ENCODE results near the gene ANKRD23.

The ANKRD23 gene

DNA sequence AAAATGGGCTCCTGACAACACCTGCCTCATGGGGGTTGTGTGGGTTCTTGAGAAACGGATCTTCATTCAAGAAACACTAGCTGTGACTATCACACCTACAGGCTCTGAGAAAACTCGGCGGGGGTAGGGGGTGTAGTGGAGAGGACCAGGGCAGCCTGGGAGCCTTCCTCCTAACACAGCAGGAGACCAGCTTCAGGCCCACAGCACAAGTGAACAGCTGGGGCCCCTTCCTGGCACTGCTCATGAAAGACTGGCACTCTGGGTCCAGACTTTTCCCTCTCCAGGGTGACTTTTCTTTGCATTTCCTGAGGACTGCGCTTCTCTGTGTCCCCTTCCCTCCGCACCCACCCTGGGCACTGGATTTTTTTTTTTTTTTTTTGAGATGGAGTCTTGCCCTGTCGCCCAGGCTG lies 33.2 kb upstream of the ANKRD23 start:
- DNase-seq: no peak

DNA sequence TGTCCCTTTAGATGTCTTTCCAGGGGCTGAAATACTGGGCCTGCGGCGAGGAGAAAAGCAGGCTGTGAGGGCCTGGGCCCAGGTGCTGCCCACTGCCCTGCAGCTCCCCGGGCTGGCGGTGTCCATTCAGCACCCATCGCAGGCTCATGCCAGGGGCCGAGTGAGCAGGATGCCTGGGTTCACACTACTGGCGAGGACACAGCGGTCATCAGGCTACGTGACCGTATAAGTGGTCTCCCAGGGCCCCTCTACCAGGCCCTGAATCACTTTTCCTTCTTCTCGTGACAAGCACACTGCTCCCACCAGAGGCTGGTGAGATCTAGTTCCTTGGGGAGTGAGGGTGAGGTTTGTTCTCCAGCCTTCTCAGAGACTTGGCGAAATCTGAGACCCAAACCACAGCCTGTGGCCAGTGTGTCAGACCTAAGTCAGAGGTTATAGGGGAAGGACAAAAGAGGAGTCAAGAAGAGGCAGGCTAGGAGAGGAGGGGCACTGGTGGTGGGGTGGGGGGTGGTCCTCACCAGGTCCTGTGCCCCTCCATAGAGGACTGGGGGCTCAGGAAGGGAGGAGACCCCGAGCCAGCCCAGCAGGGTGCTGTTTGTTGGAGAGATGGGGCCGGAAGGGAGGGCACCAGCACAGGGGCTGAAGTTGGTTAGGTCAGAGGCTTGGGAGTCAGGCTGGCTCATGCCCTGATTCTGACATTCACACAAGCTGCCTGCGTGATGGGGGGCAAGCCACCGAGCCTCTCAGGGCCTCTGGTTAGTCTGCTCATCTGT lies 32.6 kb upstream of the ANKRD23 start:
- DNase-seq: no peak

DNA sequence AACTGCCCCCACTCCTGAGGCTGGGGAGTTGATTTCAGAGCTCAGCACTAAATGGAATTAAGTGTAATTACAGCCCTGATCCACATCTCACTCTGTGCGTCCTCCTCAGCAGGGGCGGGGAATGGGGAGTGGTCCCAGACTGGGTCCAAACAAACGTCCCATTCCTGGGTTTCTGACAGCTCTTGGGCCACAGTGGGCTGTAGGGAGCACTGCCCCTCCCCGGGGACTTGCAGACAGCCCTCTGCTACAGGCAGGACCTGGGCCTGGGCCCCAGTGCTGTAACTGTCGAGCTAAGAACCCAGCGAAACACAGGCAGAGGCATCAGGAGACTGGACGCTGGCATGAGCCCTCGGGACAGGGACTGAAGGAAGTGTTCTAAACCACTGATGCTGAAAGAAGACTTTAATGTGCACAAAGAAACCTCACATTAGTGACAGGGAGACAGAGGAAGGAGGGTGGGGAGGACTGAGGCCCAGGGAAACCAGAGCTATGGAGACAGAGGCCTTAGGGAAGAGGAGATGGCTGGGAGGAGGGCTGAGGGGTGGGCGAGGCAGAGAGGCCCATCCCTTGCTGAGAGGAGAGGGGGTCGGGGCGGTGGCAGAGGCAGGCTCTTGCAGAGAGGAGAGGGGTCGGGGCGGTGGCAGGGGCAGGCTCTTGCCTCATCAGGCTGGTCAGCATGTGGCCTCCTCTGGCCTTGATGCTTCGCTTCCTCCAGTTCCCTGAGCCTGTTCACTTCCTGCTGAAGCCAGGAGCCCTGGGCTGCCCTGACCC lies 31.9 kb upstream of the ANKRD23 start:
- no peak for DNase-seq

- no peak for DNase-seq
These were observed 30.5 kb upstream of the ANKRD23 start for GRCh38 chr2:96874198-96874831.

- DNase-seq: no peak
These were observed 29.9 kb upstream of the ANKRD23 start for GRCh38 chr2:96873651-96874096.

DNA sequence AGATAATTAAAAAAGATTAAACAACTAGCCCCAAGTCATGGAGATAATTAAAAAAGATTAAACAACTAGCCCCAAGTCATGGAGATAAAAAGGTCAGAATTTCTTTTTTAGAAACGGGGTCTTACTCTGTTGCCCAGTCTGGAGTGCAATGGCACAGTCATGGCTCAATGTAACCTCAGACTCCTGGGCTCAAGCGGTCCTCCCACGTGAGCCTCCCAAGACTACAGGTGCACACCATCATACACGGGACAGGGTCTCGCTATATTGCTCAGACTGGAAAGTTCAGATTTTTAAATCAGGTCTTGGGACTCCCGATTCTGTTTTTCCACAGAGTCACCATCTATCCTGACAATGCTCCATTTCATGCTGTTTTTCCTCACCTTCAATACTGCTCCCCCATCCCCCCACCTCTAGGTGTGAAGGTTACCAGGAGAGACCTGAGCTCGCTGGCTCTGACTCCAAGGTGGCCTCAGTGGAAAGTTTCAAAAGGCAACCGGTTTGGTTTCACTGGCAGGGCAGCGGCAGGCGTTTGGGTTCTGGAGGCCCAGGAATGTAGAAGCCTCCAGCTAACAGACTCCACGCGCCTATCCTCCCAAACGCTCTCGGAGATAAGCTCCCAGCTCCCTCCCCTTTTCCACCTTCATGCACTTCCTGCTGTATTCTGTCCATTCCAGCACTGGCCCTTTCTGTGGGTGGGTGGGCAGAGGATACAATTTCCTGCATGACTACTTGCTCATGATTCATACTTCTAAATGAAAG lies 28.9 kb upstream of the ANKRD23 start:
- DNase-seq: no peak

GRCh38 chr2:96870626-96871255 lies 26.9 kb upstream of the ANKRD23 start:
- no peak for DNase-seq

- DNase-seq: no peak
These were observed 26.2 kb upstream of the ANKRD23 start, which contains the start of gene SEMA4C for GRCh38 chr2:96869822-96870625. Gene SEMA4C, minus strand, starts transcription at chr2:96870080. Its CDS starts 2,194 bp downstream, at chr2:96867886.

DNA sequence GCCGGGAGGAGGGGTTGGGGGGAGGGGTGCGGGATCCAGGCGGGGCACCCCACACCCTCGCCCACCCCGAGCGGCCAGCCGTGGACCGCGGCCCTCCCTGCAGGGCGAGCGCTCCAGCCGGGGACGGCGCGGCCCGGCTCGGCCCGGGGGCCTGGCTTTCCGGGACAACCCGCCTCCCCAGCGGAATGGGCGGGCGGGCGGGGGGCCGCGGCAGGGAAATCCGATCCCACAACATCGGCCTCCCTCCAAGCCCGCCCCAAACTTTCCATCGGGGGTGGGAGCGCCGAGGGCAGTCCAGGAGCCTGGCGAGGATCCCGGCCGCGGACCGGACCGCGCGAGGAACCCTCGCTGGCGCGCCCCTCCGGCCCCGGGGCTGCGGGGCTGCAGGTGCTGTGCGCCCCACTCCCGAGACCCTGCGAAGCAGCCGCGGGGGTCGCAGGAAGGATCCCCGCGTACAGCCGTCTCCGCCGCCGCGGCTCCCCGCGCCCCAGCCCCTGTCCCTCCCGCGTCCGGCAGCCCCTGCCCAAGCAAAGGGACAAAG lies 25.5 kb upstream of the ANKRD23 start:
- no peak for DNase-seq

DNA sequence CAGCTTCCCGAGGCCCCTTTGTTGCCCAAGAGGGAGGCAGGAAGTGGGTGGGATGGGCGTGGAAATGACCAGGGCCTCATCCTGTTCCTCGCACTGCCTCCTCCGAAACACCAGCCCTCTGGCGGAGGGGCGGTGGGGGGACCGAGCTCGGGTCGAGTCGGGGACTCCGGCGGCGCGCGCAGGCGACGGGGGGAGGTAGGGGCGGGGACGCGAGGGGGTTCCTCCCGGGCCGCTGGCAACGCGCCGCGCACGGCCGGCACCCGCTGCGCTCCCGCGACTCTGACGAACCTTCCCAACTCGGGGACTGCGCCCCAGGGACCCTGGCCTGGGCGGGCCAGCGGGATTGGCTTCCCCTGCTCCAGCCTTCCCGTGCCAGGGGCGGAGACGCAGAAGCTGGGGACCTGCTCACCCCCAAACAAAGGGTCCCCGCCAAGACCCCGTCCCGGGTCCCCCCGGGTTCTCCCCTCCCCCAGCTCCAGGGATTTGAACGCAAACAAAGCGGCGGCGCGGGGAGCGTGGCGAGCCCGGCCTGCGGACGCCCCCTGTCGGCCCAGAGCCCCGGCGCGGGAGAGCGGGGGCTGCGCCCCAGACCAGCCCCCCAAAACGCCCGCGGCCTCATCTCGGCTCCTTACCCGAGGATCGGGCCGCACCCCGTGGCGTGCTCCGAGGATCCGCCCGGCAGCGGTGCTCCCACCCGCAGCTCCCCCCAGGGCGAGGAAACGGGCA lies 24.9 kb upstream of the ANKRD23 start:
- peak; percentile 66 for DNase-seq

DNA sequence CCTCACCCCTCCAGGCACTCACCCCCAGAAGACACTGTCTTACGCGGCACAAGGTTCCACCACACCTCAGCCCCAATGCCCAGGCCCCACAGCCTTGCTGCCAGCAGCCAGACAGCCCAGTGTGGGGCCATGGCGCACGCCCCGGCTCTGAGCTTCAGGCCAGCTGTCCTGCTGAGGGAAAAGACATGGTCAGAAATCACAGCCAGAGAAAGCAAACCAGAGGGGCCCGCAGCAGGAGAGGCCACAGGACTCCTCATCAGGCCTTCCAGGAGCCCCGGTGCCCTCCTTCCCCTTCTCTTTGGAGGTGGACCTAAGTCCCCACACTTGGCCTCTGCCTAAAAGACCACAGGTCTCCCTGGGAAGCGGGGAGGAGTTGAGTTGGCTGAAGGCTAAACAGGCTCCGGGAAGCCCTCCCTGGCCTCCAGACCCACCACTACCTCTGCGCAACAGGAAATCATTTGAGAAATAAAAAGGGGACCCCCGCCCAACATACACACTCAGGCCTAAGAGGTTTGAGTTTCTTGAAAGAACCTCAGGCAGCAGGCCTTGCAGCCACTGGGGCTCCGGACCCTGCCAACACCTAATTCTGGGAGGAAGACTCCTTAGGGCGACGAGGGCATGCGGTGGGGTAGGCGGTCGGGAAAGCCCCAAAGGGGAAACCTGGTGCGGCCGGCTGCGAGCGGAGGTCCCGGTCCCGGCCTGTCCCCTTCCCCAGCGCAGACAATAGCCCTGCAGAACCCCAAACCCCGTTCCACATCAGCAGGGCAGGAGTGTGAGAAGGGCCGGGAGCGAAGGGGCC lies 24.1 kb upstream of the ANKRD23 start:
- DNase-seq: no peak

GRCh38 chr2:96866986-96867755 lies 23.4 kb upstream of the ANKRD23 start:
- no peak for DNase-seq

GRCh38 chr2:96866586-96866985 lies 22.8 kb upstream of the ANKRD23 start:
- no peak for DNase-seq

- DNase-seq: no peak
These were observed 22.3 kb upstream of the ANKRD23 start for GRCh38 chr2:96866149-96866548.

- DNase-seq: no peak
These were observed 21.8 kb upstream of the ANKRD23 start for GRCh38 chr2:96865654-96866053.

DNA sequence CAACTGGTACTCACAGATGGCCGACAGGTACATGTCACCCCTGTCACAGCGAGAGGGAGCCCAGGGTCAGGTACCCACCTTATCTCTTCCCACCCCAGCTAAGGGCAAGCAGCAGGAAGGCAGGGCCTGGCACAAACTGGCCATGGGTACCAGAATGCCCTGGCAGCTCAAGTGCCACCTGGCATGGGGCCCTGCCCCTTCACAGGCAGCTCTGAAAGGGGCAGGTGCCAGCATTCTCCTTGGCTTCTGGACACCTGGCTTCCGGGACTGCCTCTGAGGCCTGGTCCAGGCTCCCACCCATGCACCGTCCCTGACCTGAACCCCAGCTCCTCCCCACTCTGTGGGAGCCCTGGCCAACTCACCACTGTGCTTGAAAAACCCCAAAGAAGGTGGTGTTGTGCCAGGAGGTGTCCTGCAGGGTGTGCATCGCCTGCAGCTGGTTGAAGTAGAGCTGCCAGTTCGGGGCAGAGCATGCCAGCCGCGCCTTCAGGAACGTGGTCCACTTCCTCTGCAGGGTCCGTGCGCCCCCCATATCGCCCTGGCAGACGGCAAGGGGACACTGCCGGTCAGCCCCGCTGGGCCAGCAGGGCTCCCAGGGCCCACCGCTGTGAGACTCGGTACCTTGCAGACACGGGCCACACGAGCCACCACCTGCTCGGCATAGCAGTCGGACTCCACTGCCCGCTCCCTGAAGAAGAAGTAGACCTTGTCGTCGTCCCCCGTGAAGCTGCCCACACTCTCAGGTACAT lies 20.7 kb upstream of the ANKRD23 start:
- DNase-seq: no peak

DNA sequence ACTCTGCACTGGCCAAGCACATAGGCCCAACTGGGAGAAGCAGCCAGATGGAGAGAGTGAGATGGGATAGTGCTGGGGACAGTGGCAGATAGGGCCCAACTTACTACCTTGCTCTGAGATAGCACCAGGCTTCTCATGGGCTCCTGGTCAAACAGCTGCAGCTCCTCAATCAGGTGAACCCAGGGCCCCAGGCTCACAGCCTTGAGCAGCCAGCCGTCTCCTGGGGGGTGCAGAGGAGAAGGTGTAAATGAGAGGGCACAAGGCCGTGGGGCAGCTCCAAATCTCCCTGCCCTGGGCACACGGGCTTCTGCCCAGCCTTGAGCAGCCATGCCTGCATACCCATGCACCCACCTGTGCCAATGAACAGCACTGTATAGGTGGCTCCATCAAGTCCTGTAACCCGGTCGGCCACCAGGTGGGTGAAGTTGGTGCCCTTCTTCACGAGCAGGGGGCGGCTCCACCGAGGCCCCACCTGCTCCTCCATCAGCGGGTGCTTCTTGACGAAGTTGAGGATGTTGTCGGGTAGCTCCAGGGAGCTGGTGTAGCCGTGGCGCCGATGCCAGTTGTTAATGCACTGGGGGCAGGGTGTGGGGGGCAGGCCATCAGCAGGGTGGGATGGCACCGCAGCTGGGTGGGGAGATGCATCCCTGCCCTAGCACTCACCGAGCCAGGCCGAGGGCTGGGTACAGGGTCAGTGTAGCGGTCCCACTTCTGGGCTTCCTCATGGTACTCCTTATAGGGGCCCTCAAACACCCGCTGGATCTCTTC lies 19.9 kb upstream of the ANKRD23 start:
- no peak for DNase-seq

Measured in NCI-H1092 (cell line).